ENCODE data around the gene C2orf72.

- TF ChIP-seq, protein P1, sequence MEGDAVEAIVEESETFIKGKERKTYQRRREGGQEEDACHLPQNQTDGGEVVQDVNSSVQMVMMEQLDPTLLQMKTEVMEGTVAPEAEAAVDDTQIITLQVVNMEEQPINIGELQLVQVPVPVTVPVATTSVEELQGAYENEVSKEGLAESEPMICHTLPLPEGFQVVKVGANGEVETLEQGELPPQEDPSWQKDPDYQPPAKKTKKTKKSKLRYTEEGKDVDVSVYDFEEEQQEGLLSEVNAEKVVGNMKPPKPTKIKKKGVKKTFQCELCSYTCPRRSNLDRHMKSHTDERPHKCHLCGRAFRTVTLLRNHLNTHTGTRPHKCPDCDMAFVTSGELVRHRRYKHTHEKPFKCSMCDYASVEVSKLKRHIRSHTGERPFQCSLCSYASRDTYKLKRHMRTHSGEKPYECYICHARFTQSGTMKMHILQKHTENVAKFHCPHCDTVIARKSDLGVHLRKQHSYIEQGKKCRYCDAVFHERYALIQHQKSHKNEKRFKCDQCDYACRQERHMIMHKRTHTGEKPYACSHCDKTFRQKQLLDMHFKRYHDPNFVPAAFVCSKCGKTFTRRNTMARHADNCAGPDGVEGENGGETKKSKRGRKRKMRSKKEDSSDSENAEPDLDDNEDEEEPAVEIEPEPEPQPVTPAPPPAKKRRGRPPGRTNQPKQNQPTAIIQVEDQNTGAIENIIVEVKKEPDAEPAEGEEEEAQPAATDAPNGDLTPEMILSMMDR (IDR thresholded peaks at IDR 0.05): no peak
- TF ChIP-seq POLR2A (IDR thresholded peaks at IDR 0.05) (no peak), POLR2AphosphoS5 (IDR thresholded peaks at IDR 0.05) (no peak)
These were observed 24.9 kb upstream of the C2orf72 start for GRCh38 chr2:231012463-231012862.

Data from breast epithelium (tissue), 3 donors.